ENCODE results near the gene POMT1.

POMT1 gene

GRCh38 chr9:131516100-131516499, 13.4 kb downstream of the POMT1 start:
- TF ChIP-seq EZH2 (IDR thresholded peaks at IDR 0.05; ENCODE audit: borderline replicate concordance, low read depth, low read length, severe bottlenecking) (no peak), CTCF (IDR thresholded peaks at IDR 0.05; ENCODE audit: borderline replicate concordance, extremely low read depth, low read length, poor library complexity, severe bottlenecking) (no peak)
- no peak overlapping the region for H3K9ac ChIP-seq (ENCODE audit: low read depth, low read length)
- H3K4me1 ChIP-seq (ENCODE audit: insufficient read depth, low read length): no peaks in the 10 kb centered on the region
- no peaks in the 10 kb centered on the region for H3K27me3 ChIP-seq (ENCODE audit: insufficient read depth, low read length, poor library complexity)
- H3K27ac ChIP-seq (ENCODE audit: low read length): no peak overlapping the region
- H4K20me1 ChIP-seq (ENCODE audit: insufficient read depth, low read length): no peaks in the 10 kb centered on the region
- no peak overlapping the region for H3K4me3 ChIP-seq (ENCODE audit: low read depth in 1 of 2, low read length in 2 of 2)
- H3K9me3 ChIP-seq (ENCODE audit: insufficient read depth, low read length, severe bottlenecking): no peaks in the 10 kb centered on the region
- ATAC-seq (ENCODE audit: insufficient read depth, low read depth) (no peak), DNase-seq (no peak)
- H2AFZ ChIP-seq (ENCODE audit: low read depth, low read length): no peak overlapping the region
- H3K79me2 ChIP-seq (ENCODE audit: insufficient read depth, low read length): no peaks in the 10 kb centered on the region
- peaks cover 86% of the 10 kb centered on the region for H3K36me3 ChIP-seq (ENCODE audit: insufficient read depth, low read length)
- no peak overlapping the region for H3K4me2 ChIP-seq (ENCODE audit: insufficient read depth, low read length)

- Histone ChIP-seq H3K9ac (ENCODE audit: low read depth, low read length) (no peak overlapping the region), H3K27me3 (ENCODE audit: insufficient read depth, low read length, poor library complexity) (no peaks in the 10 kb centered on the region), H3K4me3 (ENCODE audit: low read depth in 1 of 2, low read length in 2 of 2) (no peak overlapping the region), H4K20me1 (ENCODE audit: insufficient read depth, low read length) (no peaks in the 10 kb centered on the region), H3K79me2 (ENCODE audit: insufficient read depth, low read length) (no peaks in the 10 kb centered on the region), H3K4me1 (ENCODE audit: insufficient read depth, low read length) (no peaks in the 10 kb centered on the region), H3K36me3 (ENCODE audit: insufficient read depth, low read length) (peaks cover 82% of the 10 kb centered on the region), H3K4me2 (ENCODE audit: insufficient read depth, low read length) (no peak overlapping the region), H3K27ac (ENCODE audit: low read length) (no peak overlapping the region), H2AFZ (ENCODE audit: low read depth, low read length) (no peak overlapping the region), H3K9me3 (ENCODE audit: insufficient read depth, low read length, severe bottlenecking) (no peaks in the 10 kb centered on the region)
- TF ChIP-seq EZH2 (IDR thresholded peaks at IDR 0.05; ENCODE audit: borderline replicate concordance, low read depth, low read length, severe bottlenecking): no peak
- no peak for ATAC-seq (ENCODE audit: insufficient read depth, low read depth)
- no peak for DNase-seq
These were observed 14.2 kb downstream of the POMT1 start for GRCh38 chr9:131516930-131517329.

- no peak overlapping the region for H3K27ac ChIP-seq (ENCODE audit: low read length)
These were observed 15.1 kb downstream of the POMT1 start for GRCh38 chr9:131517761-131518190.

GRCh38 chr9:131518553-131518952, 15.8 kb downstream of the POMT1 start:
- Histone ChIP-seq H3K4me2 (ENCODE audit: insufficient read depth, low read length) (no peak overlapping the region), H3K9me3 (ENCODE audit: insufficient read depth, low read length, severe bottlenecking) (no peaks in the 10 kb centered on the region), H3K27ac (ENCODE audit: low read length) (no peak overlapping the region), H2AFZ (ENCODE audit: low read depth, low read length) (no peak overlapping the region), H3K9ac (ENCODE audit: low read depth, low read length) (no peak overlapping the region), H3K36me3 (ENCODE audit: insufficient read depth, low read length) (peaks cover 82% of the 10 kb centered on the region), H4K20me1 (ENCODE audit: insufficient read depth, low read length) (0 out of 2 replicates have a peak, but pooled peaks cover 2% of the 10 kb centered on the region), H3K4me3 (ENCODE audit: low read depth in 1 of 2, low read length in 2 of 2) (no peak overlapping the region), H3K27me3 (ENCODE audit: insufficient read depth, low read length, poor library complexity) (no peaks in the 10 kb centered on the region), H3K79me2 (ENCODE audit: insufficient read depth, low read length) (no peaks in the 10 kb centered on the region), H3K4me1 (ENCODE audit: insufficient read depth, low read length) (no peaks in the 10 kb centered on the region)
- DNase-seq (no peak), ATAC-seq (ENCODE audit: insufficient read depth, low read depth) (no peak)
- no peak for TF ChIP-seq CTCF (IDR thresholded peaks at IDR 0.05; ENCODE audit: borderline replicate concordance, extremely low read depth, low read length, poor library complexity, severe bottlenecking)
- no peak for TF ChIP-seq EZH2 (IDR thresholded peaks at IDR 0.05; ENCODE audit: borderline replicate concordance, low read depth, low read length, severe bottlenecking)

More at GRCh38 chr9:131517761-131518190, 15.1 kb downstream of the POMT1 start:
- H3K36me3 ChIP-seq (ENCODE audit: insufficient read depth, low read length): peaks cover 83% of the 10 kb centered on the region
- DNase-seq (no peak), ATAC-seq (ENCODE audit: insufficient read depth, low read depth) (no peak)
- no peak overlapping the region for H3K9ac ChIP-seq (ENCODE audit: low read depth, low read length)
- H2AFZ ChIP-seq (ENCODE audit: low read depth, low read length): no peak overlapping the region
- H3K79me2 ChIP-seq (ENCODE audit: insufficient read depth, low read length): no peaks in the 10 kb centered on the region
- H3K4me1 ChIP-seq (ENCODE audit: insufficient read depth, low read length): no peaks in the 10 kb centered on the region
- H4K20me1 ChIP-seq (ENCODE audit: insufficient read depth, low read length): no peaks in the 10 kb centered on the region
- TF ChIP-seq CTCF (IDR thresholded peaks at IDR 0.05; ENCODE audit: borderline replicate concordance, extremely low read depth, low read length, poor library complexity, severe bottlenecking) (no peak), EZH2 (IDR thresholded peaks at IDR 0.05; ENCODE audit: borderline replicate concordance, low read depth, low read length, severe bottlenecking) (no peak)
- H3K4me2 ChIP-seq (ENCODE audit: insufficient read depth, low read length): no peak overlapping the region
- no peaks in the 10 kb centered on the region for H3K9me3 ChIP-seq (ENCODE audit: insufficient read depth, low read length, severe bottlenecking)
- no peak overlapping the region for H3K4me3 ChIP-seq (ENCODE audit: low read depth in 1 of 2, low read length in 2 of 2)
- H3K27me3 ChIP-seq (ENCODE audit: insufficient read depth, low read length, poor library complexity): no peaks in the 10 kb centered on the region
